ENCODE results near the gene LDHB.

DNA sequence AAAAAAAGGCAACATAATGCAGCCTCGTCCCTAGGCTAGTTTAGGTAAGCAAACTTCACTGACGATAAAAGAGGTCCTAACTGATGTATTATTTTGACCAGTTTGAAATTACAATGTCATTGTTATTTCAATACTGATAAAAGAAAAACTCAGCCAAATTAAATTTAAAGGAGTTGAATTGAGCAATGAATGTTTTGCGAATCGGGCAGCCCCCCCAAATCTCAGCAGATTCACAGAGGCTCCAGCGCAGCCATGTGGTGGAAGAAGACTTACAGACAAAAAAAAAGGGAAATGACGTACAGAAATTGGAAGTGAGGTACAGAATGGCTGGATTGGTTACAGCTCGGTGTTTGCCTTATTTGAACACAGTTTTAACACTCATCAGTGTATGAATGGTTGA lies 8.2 kb upstream of the LDHB start:
- TF ChIP-seq, protein P1, sequence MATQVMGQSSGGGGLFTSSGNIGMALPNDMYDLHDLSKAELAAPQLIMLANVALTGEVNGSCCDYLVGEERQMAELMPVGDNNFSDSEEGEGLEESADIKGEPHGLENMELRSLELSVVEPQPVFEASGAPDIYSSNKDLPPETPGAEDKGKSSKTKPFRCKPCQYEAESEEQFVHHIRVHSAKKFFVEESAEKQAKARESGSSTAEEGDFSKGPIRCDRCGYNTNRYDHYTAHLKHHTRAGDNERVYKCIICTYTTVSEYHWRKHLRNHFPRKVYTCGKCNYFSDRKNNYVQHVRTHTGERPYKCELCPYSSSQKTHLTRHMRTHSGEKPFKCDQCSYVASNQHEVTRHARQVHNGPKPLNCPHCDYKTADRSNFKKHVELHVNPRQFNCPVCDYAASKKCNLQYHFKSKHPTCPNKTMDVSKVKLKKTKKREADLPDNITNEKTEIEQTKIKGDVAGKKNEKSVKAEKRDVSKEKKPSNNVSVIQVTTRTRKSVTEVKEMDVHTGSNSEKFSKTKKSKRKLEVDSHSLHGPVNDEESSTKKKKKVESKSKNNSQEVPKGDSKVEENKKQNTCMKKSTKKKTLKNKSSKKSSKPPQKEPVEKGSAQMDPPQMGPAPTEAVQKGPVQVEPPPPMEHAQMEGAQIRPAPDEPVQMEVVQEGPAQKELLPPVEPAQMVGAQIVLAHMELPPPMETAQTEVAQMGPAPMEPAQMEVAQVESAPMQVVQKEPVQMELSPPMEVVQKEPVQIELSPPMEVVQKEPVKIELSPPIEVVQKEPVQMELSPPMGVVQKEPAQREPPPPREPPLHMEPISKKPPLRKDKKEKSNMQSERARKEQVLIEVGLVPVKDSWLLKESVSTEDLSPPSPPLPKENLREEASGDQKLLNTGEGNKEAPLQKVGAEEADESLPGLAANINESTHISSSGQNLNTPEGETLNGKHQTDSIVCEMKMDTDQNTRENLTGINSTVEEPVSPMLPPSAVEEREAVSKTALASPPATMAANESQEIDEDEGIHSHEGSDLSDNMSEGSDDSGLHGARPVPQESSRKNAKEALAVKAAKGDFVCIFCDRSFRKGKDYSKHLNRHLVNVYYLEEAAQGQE (IDR thresholded peaks at IDR 0.05; ENCODE audit: borderline replicate concordance), result no peak
- TF ChIP-seq EZH2 (IDR thresholded peaks at IDR 0.05; ENCODE audit: borderline replicate concordance, insufficient read depth, low read length, poor library complexity, severe bottlenecking), result no peak
- TF ChIP-seq, protein P2, sequence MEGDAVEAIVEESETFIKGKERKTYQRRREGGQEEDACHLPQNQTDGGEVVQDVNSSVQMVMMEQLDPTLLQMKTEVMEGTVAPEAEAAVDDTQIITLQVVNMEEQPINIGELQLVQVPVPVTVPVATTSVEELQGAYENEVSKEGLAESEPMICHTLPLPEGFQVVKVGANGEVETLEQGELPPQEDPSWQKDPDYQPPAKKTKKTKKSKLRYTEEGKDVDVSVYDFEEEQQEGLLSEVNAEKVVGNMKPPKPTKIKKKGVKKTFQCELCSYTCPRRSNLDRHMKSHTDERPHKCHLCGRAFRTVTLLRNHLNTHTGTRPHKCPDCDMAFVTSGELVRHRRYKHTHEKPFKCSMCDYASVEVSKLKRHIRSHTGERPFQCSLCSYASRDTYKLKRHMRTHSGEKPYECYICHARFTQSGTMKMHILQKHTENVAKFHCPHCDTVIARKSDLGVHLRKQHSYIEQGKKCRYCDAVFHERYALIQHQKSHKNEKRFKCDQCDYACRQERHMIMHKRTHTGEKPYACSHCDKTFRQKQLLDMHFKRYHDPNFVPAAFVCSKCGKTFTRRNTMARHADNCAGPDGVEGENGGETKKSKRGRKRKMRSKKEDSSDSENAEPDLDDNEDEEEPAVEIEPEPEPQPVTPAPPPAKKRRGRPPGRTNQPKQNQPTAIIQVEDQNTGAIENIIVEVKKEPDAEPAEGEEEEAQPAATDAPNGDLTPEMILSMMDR (IDR thresholded peaks at IDR 0.05; ENCODE audit: poor library complexity, severe bottlenecking), result no peak
- TF ChIP-seq TAF1 (IDR thresholded peaks at IDR 0.05; ENCODE audit: low read depth), result no peak
- TF ChIP-seq POLR2AphosphoS5 (IDR thresholded peaks at IDR 0.05), result no peak
